Measurements from ENCODE around the gene LCT.
"Not testable (repeated sequence)": the region's sequence is repeated elsewhere in the genome, so short reads cannot be mapped to it uniquely, and the experiment has no call there.

The LCT gene

GRCh38 chr2:135798275-135798705, 38.7 kb downstream of the LCT start:
- in situ Hi-C loops (cut with HindIII; ENCODE audit: low sequenced_read_pairs) = no loop called here

GRCh38 chr2:135797497-135798274, 39.3 kb downstream of the LCT start:
- in situ Hi-C loops (cut with HindIII; ENCODE audit: low sequenced_read_pairs) = no loop called here

- in situ Hi-C loops (cut with HindIII; ENCODE audit: low sequenced_read_pairs) = no loop called here
Observed at GRCh38 chr2:135796606-135797005, 40.4 kb downstream of the LCT start.

GRCh38 chr2:135795641-135796040, 41.3 kb downstream of the LCT start:
- in situ Hi-C loops (cut with HindIII; ENCODE audit: low sequenced_read_pairs) = not testable (repeated sequence)

DNA sequence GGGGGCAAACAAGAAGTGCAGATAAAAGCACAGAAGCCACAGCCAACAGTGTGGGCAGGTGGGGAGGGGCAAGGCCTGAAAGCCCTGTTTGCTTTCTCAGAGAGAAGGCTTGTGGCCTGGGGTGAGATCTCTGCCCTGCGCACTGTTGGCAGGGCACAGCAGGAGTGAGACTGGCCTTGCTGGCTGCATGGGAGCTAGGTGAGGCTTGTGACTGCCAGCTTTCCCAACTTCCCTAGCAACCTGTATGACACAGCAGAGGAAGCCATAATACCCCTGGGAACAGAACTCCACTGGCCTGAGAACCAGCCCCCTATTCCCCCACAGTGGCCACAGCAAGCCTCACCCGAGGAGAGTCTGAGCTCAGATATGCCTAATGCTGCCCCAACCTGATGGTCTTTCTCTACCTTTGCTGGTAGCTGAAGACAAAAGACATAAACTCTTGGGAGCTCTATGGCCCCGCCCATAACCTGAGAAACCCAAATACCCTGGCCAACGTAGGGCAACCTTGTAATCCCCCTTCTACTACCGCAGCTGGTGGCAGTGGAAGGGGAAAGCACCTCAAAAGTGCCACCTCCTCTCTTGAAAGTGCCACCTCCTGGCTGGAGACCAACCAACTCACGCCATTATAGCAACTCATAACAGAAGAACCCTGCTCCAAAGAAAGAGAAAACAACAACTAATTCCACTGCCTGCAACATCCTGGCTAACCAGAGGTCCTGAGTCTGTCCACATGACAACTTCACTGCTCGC, 44.4 kb downstream of the LCT start:
- in situ Hi-C loops (cut with HindIII; ENCODE audit: low sequenced_read_pairs) = no loop called here

DNA sequence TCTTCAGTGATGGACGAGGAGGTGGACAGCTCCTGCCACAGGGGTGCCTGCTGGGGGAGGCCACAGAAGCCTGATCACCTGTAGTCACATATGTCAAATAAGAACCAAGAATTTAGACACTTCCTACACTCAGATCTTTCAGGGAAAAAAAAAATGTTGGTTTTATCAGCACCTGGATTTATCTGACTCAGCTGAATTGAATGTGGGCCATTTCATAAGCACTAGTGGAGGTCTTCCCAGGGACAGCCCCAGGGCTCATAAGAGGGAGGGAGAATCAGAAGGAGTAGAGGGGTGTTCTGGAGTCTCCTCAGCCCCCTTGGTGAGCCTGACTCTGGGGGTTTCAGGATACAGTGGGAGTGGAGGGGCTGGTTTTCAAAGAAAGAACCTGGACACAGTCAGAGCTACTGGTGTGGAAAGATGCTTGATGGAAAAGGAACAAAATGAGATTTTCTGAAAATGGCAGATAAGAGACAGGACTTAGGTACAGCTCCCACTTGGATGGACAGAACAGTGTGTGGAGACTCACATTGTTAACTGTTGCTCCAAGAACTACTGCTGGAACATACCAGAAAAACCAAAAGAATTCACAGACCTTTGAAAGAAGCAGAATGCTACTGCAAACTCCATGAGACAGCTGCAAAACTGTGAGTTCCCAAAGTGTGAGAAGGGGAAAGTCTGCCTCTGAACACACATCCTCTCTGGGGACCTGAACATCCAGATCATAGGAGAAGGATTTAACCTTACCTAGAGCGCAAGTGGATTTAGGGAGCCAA, 45.4 kb downstream of the LCT start:
- in situ Hi-C loops (cut with HindIII; ENCODE audit: low sequenced_read_pairs) = no loop called here

DNA sequence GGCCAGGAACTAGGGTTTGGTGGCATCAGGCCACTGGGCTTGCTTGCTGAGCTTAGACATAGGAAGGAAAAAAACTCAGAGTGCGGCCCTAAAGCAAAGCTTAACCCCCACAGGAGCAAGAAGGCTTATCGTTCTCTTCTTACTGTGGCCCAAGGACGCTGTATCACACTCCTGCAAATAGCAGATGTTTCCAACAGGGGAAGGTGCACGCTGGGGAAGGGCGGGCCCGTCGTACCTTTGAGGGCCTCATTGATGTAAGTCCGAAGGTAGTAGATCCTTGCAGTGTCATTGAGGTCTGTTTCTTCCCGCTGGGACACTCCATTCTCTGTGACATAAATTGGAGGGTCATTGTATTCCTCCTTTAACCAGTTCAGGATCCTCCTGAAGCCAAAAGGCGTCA, 46.6 kb downstream of the LCT start:
- in situ Hi-C loops (cut with HindIII; ENCODE audit: low sequenced_read_pairs) = no loop called here

DNA sequence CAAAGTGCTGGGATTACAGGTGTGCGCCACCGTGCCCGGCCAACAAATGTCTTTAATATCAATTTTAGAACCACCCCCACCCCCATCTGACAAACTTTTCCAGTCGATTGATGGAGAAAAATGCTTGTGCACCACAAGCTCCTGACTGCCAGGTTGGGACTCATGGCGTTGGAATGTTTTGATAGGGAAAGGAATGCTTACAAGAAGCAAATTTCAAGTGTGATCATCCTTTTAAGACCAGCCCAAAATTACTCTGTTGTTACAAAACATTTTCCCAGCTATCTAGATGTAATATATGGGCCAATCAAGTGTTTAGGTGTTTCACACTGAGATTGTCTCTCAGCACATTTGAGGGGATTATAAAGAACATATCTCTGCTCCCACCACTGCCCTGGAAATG, 50.2 kb downstream of the LCT start:
- in situ Hi-C loops (cut with HindIII; ENCODE audit: low sequenced_read_pairs) = no loop called here

- in situ Hi-C loops (cut with HindIII; ENCODE audit: low sequenced_read_pairs) = no loop called here
Observed at GRCh38 chr2:135785032-135785431, 52.0 kb downstream of the LCT start.

- in situ Hi-C loops (cut with HindIII; ENCODE audit: low sequenced_read_pairs) = no loop called here
Observed at GRCh38 chr2:135783439-135783838, 53.5 kb downstream of the LCT start.

- in situ Hi-C loops (cut with HindIII; ENCODE audit: low sequenced_read_pairs) = no loop called here
Observed at GRCh38 chr2:135782231-135782630, 54.8 kb downstream of the LCT start.

DNA sequence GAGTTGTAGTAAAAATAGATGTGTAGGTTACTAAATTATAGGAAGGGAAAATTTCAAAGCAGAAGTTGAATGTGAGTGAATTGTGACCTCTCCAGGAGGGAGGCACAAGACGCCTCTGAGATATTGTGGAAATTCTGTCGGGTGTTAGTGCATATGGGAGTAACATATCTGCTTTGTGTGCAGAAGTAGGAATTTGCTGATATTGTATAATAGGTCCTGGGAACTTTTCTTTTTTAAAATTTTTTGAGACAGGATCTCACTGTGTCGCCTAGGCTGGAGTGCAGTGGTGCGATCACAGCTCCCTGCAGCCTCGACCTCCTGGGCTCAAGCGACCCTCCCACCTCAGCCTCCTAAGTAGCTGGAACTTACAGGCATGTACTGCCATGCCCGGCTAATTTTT, 60.6 kb downstream of the LCT start:
- in situ Hi-C loops (cut with HindIII; ENCODE audit: low sequenced_read_pairs) = no loop called here

DNA sequence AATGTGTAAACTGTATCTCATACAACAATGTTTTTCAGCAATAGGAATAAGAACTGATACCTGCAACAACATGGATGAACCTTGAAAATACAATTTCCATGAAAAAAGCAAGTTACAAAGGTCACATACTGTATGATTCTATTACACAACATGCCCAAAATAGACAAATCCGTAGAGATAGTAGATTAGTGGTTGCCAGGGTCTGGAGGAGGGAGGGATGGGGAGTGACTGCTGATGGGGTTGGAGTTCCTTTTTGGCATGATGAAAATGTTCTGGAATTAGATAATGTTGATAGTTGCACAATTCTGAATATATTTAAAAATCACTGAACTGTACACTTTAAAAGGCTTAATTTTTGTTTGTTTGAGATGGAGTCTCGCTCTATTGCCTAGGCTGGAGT, 61.6 kb downstream of the LCT start:
- in situ Hi-C loops (cut with HindIII; ENCODE audit: low sequenced_read_pairs) = no loop called here

DNA sequence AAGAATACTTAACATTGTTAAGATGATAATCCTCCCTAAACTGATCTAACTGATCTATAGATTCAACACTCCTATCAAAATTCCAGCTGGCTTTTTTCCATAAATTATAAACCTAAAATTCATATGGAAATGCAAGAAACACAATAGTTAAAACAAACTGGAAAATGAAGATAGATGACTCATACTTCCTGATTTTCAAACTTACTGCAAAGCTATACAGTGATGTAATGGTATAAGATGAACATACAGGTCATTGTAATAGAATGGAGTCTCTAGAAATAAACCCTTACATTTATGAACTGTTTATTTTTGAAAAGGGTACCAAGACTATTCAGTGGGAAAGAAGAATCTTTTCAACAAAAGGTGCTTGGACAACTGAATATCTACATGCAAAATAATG, 63.1 kb downstream of the LCT start:
- in situ Hi-C loops (cut with HindIII; ENCODE audit: low sequenced_read_pairs) = no loop called here

DNA sequence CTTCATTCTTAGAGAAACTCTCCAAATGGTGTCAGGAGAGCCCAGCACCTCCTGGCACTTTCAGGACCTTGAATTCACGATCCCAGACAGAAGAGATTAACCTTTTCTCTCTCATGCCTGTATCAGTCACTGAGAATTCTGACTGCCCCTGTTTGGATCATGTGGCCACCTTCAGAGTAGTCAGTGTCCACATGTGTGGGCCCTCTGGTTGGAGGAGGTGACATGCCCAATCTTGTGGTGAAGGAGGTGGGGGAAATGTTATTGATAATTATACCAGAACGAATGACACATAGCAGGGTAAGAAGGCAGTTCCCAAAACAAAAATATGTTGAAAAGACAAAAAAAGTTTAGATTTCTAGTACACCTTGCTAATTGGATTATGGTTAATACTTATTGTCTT, 63.7 kb downstream of the LCT start:
- in situ Hi-C loops (cut with HindIII; ENCODE audit: low sequenced_read_pairs) = no loop called here

- in situ Hi-C loops (cut with HindIII; ENCODE audit: low sequenced_read_pairs) = no loop called here
Observed at GRCh38 chr2:135768863-135769262, 68.1 kb downstream of the LCT start.

GRCh38 chr2:135762530-135762929, 74.5 kb downstream of the LCT start:
- in situ Hi-C loops (cut with HindIII; ENCODE audit: low sequenced_read_pairs) = no loop called here

GRCh38 chr2:135762022-135762421, 75.0 kb downstream of the LCT start:
- in situ Hi-C loops (cut with HindIII; ENCODE audit: low sequenced_read_pairs) = no loop called here

DNA sequence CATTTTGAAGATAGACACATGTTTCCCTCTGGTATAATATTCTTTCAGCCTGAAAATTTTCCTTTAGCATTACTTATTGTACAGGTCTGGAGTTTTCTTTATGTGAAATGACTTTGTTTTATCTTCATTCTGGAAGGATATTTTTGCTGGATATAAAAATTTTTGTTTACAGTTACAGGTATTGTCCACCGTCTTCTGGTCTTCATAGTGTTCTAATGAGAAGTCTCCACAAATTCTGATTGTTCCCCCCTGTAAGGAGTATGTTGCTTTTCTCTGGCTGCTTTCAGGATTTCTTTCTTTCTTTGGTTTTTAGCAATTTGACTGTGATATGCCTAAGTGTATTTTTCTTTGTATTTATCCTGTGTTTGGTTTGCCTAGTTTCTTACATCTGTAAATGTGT, 80.3 kb downstream of the LCT start:
- in situ Hi-C loops (cut with HindIII; ENCODE audit: low sequenced_read_pairs) = no loop called here

- in situ Hi-C loops (cut with HindIII; ENCODE audit: low sequenced_read_pairs) = no loop called here
Observed at GRCh38 chr2:135755573-135755972, 81.4 kb downstream of the LCT start.

DNA sequence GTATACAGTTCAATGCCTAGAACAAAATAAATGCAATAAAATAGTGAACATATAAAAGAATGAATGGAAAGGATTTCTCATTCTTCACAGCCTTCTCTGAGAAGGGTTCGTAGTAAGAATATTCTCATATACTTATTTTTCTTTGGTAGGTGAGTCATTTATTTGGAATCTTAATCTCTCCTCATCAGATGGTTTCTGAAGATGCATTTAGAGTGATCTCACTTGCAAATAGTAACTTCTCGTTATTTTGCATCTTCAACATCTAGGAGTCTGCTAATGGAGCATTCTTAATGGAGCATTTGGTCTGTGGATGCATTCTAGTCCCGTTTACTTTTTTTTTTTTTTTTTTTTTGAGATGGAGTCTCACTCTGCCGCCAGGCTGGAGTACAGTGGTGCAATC, 91.4 kb downstream of the LCT start:
- in situ Hi-C loops (cut with HindIII; ENCODE audit: low sequenced_read_pairs) = no loop called here

All from DLD1 (cell line).